CD4-positive, alpha-beta memory T cell (primary cell): ENCODE data around the gene ARMH3. TPM values are rescaled to one million over a fixed set of nuclear protein-coding genes. Genes with fewer than 3 reads are reported as not detected.

Experiments
- CTCF ChIA-PET: fragments of 350-600 bp; sonication (Branson Sonifier 250); formaldehyde crosslinking; loops from one replicate; lab custom pipeline; 2021; ENCODE audit warnings: inconsistent platforms; ENCODE audit not compliant: partially characterized antibody; lab: Charles Lee
- POLR2A ChIA-PET: fragments of 350-600 bp; sonication (Branson Sonifier 250); formaldehyde crosslinking; loops from one replicate; lab custom pipeline; 2021; ENCODE audit not compliant: partially characterized antibody; lab: Charles Lee
- DNase-seq, 5 donors: peaks; one replicate each; pipeline versions ENCODE4 v3.0.0 to v3.0.0-alpha.2; 2020 to 2022; ENCODE audit warnings: mixed read lengths in 1 of 5
- H3K27ac ChIP-seq: one replicate; pipeline ENCODE4 v1.7.0; 2013; ENCODE audit warnings: low read depth, low read length
- H3K27me3 ChIP-seq: 2 replicates; pipeline ENCODE4 v1.7.0; 2013; ENCODE audit warnings: mild to moderate bottlenecking, low read length, moderate library complexity; ENCODE audit not compliant: insufficient read depth
- H3K36me3 ChIP-seq: 2 replicates; pipeline ENCODE4 v1.7.0; 2013; ENCODE audit warnings: mild to moderate bottlenecking, low read length, moderate library complexity; ENCODE audit not compliant: insufficient read depth
- H3K4me1 ChIP-seq: 2 replicates; pipeline ENCODE4 v1.7.0; 2013; ENCODE audit warnings: mild to moderate bottlenecking, low read length, moderate library complexity; ENCODE audit not compliant: insufficient read depth
- H3K4me3 ChIP-seq, 2 donors: one replicate each; pipeline ENCODE4 v1.7.0; 2013; ENCODE audit warnings: low read length in 2 of 2, mild to moderate bottlenecking in 1 of 2
- H3K9me3 ChIP-seq, 2 donors: one replicate each; pipeline ENCODE4 v1.7.0; 2013; ENCODE audit warnings: low read length in 2 of 2, control low read depth in 1 of 2; ENCODE audit not compliant: control insufficient read depth in 1 of 2
- H3K27ac Mint-ChIP-seq, 7 donors: one replicate each; pipeline ENCODE4 v1.8.0; 2020 to 2021; ENCODE audit warnings: mixed read lengths in 7 of 7, mild to moderate bottlenecking in 6 of 7, inconsistent platforms in 3 of 7, moderate library complexity in 3 of 7
- H3K27me3 Mint-ChIP-seq, 2 donors: one replicate each; pipeline ENCODE4 v1.8.0; 2020 to 2021; ENCODE audit warnings: mixed read lengths in 2 of 2
- H3K36me3 Mint-ChIP-seq, 2 donors: one replicate each; pipeline ENCODE4 v1.8.0; 2020 to 2021; ENCODE audit warnings: mixed read lengths in 2 of 2, inconsistent platforms in 1 of 2, mild to moderate bottlenecking in 1 of 2
- H3K4me1 Mint-ChIP-seq, 4 donors: one replicate each; pipeline ENCODE4 v1.8.0; 2020 to 2021; ENCODE audit warnings: mixed read lengths in 4 of 4, mild to moderate bottlenecking in 1 of 4
- H3K4me3 Mint-ChIP-seq, 8 donors: one replicate each; pipeline ENCODE4 v1.8.0; 2020 to 2021; ENCODE audit warnings: mixed read lengths in 8 of 8, mild to moderate bottlenecking in 7 of 8, moderate library complexity in 6 of 8, inconsistent platforms in 3 of 8
- H3K9me3 Mint-ChIP-seq, 8 donors: one replicate each; pipeline ENCODE4 v1.8.0; 2020 to 2021; ENCODE audit warnings: mixed read lengths in 8 of 8, mild to moderate bottlenecking in 5 of 8, inconsistent platforms in 3 of 8, moderate library complexity in 1 of 8
- intact Hi-C: fragments of 100-400 bp; cut with micrococcal nuclease; formaldehyde crosslinking; loops from one replicate; pipeline ENCODE4 v1.15.1; 2023
- polyA plus RNA-seq, 2 donors: library from polyadenylated mRNA; unstranded; fragments of 300-500 nt; fragmentation: Illumina TruSeq; gene quantifications; one replicate each; pipeline ENCODE4 v1.2.3, GENCODE V29; 2021
- total RNA-seq, 2 experiments: library from RNA; stranded (reverse); gene quantifications; one replicate each; pipeline ENCODE4 v1.2.3, GENCODE V29; 2021

The ARMH3 gene
- total and polyA plus RNA-seq, 4 experiments from 2014 or later: 21.9 to 31.8 (median 30.0) TPM

GRCh38 chr10:101829561-101830315 lies 226.2 kb downstream of the ARMH3 start:
- no peaks in the 10 kb centered on the region for H3K27me3 ChIP-seq
- intact Hi-C loops: loop anchor here (1.0 to 5.0 kb wide), 4 partner anchors 11 to 566 kb away; partner anchors contain the start of genes ARMH3, NFKB2 and OGA
- POLR2A ChIA-PET: interaction anchor here (3.6 to 11.6 kb wide), 3 partner anchors 11 to 46 kb away, joined by 13 to 204 read pairs (median 29); partner anchors contain the start of genes NPM3 and OGA
- Mint-ChIP-seq H3K27me3 (peaks cover 2 to 7% of the 10 kb centered on the region in 2 donors), H3K9me3 (peaks cover 0 to 6% (median 0%) of the 10 kb centered on the region in 8 donors), H3K4me1 (peaks cover 41 to 73% (median 51%) of the 10 kb centered on the region in 4 donors), H3K36me3 (peaks cover 0 to 12% of the 10 kb centered on the region in 2 donors), H3K27ac (peak overlapping the region; percentile 98 to 100 (median 99)), H3K4me3 (peak overlapping the region; percentile 84 to 93 (median 88))
- peak overlapping the region; percentile 87 for H3K27ac ChIP-seq
- DNase-seq: peak; percentile 67 to 82 (median 72)
- H3K4me1 ChIP-seq: peaks cover 51% of the 10 kb centered on the region
- CTCF ChIA-PET: interaction anchor here (0.6 to 10.1 kb wide), 3 partner anchors 8 to 94 kb away, joined by 3 to 88 read pairs (median 60); partner anchors contain the start of genes KCNIP2 and OGA
- H3K36me3 ChIP-seq: no peaks in the 10 kb centered on the region
- no peaks in the 10 kb centered on the region for H3K9me3 ChIP-seq
- H3K4me3 ChIP-seq: peak overlapping the region; percentile 57 to 68

GRCh38 chr10:101828766-101829551 lies 227.0 kb downstream of the ARMH3 start:
- peak overlapping the region in 5 of 8 donors; percentile 6 to 56 (median 15) for H3K4me3 Mint-ChIP-seq
- DNase-seq: no peak
- peak overlapping the region; percentile 6 for H3K27ac ChIP-seq

GRCh38 chr10:101827919-101828600 lies 227.9 kb downstream of the ARMH3 start:
- Histone ChIP-seq H3K4me1 (peaks cover 35% of the 10 kb centered on the region), H3K9me3 (no peaks in the 10 kb centered on the region), H3K27ac (no peak overlapping the region), H3K4me3 (no peak overlapping the region), H3K36me3 (no peaks in the 10 kb centered on the region), H3K27me3 (no peaks in the 10 kb centered on the region)
- ChIA-PET CTCF (interaction anchor here (0.5 to 7.6 kb wide), 5 partner anchors 8 to 47 kb away, joined by 3 to 60 read pairs (median 6); partner anchors contain the start of genes KCNIP2 and OGA), POLR2A (interaction anchor here (3.6 to 11.6 kb wide), 3 partner anchors 10 to 44 kb away, joined by 13 to 204 read pairs (median 29); partner anchors contain the start of genes NPM3 and OGA)
- Mint-ChIP-seq H3K4me1 (peaks cover 26 to 56% (median 35%) of the 10 kb centered on the region in 4 donors), H3K27ac (peak overlapping the region in 6 of 7 donors; percentile 34 to 98 (median 70)), H3K36me3 (peaks cover 0 to 12% of the 10 kb centered on the region in 2 donors), H3K27me3 (peaks cover 2 to 7% of the 10 kb centered on the region in 2 donors), H3K4me3 (peak overlapping the region in 4 of 8 donors; percentile 3 to 56 (median 35)), H3K9me3 (peaks cover 0 to 6% (median 0%) of the 10 kb centered on the region in 8 donors)
- DNase-seq: no peak
- intact Hi-C loops: no loop called here

More at GRCh38 chr10:101828766-101829551, 227.0 kb downstream of the ARMH3 start:
- Mint-ChIP-seq H3K36me3 (peaks cover 0 to 12% of the 10 kb centered on the region in 2 donors), H3K9me3 (peaks cover 0 to 6% (median 0%) of the 10 kb centered on the region in 8 donors), H3K4me1 (peaks cover 34 to 65% (median 44%) of the 10 kb centered on the region in 4 donors), H3K27me3 (peaks cover 2 to 7% of the 10 kb centered on the region in 2 donors), H3K27ac (peak overlapping the region in 6 of 7 donors; percentile 29 to 98 (median 50))
- Histone ChIP-seq H3K4me1 (peaks cover 44% of the 10 kb centered on the region), H3K4me3 (no peak overlapping the region), H3K27me3 (no peaks in the 10 kb centered on the region), H3K9me3 (no peaks in the 10 kb centered on the region), H3K36me3 (no peaks in the 10 kb centered on the region)
- intact Hi-C loops: no loop called here
- POLR2A ChIA-PET: interaction anchor here (3.6 to 11.6 kb wide), 3 partner anchors 10 to 45 kb away, joined by 13 to 204 read pairs (median 29); partner anchors contain the start of genes NPM3 and OGA
- CTCF ChIA-PET: interaction anchor here (7.6 to 10.1 kb wide), 2 partner anchors 7 to 13 kb away, joined by 60 to 88 read pairs; partner anchors contain the start of genes KCNIP2 and OGA

- peaks cover 23% of the 10 kb centered on the region for H3K4me1 ChIP-seq
- ChIA-PET POLR2A (interaction anchor here (0.5 to 11.6 kb wide), 2 partner anchors 8 to 21 kb away, joined by 3 to 204 read pairs; partner anchors contain the start of gene OGA), CTCF (interaction anchor here (1.1 to 7.6 kb wide), 3 partner anchors 9 to 46 kb away, joined by 4 to 60 read pairs (median 6); partner anchors contain the start of gene KCNIP2)
- DNase-seq: no peak
- H3K27me3 ChIP-seq: no peaks in the 10 kb centered on the region
- no peaks in the 10 kb centered on the region for H3K9me3 ChIP-seq
- H3K36me3 ChIP-seq: no peaks in the 10 kb centered on the region
- H3K4me3 Mint-ChIP-seq: peak overlapping the region in 2 of 8 donors; percentile 5 to 6
- H3K4me1 Mint-ChIP-seq: peaks cover 21 to 47% (median 27%) of the 10 kb centered on the region in 4 donors
- H3K36me3 Mint-ChIP-seq: peaks cover 0 to 12% of the 10 kb centered on the region in 2 donors
- H3K27ac ChIP-seq: no peak overlapping the region
- peaks cover 0 to 6% (median 0%) of the 10 kb centered on the region in 8 donors for H3K9me3 Mint-ChIP-seq
- no peak overlapping the region for H3K4me3 ChIP-seq
- intact Hi-C loops: no loop called here
- peak overlapping the region in 6 of 7 donors; percentile 15 to 98 (median 49) for H3K27ac Mint-ChIP-seq
- H3K27me3 Mint-ChIP-seq: peaks cover 2 to 7% of the 10 kb centered on the region in 2 donors
Measured at GRCh38 chr10:101826852-101827434, 229.0 kb downstream of the ARMH3 start.

GRCh38 chr10:101824736-101825135 lies 231.2 kb downstream of the ARMH3 start:
- Mint-ChIP-seq H3K27ac (peak overlapping the region in 1 of 7 donors; percentile 21), H3K4me1 (peaks cover 10 to 35% (median 18%) of the 10 kb centered on the region in 4 donors), H3K27me3 (no peaks in the 10 kb centered on the region), H3K36me3 (peaks cover 0 to under 1% of the 10 kb centered on the region in 2 donors), H3K4me3 (no peak overlapping the region), H3K9me3 (no peaks in the 10 kb centered on the region)
- Histone ChIP-seq H3K27me3 (no peaks in the 10 kb centered on the region), H3K27ac (no peak overlapping the region), H3K4me1 (peaks cover 20% of the 10 kb centered on the region), H3K36me3 (no peaks in the 10 kb centered on the region), H3K4me3 (no peak overlapping the region), H3K9me3 (no peaks in the 10 kb centered on the region)
- intact Hi-C loops: no loop called here
- DNase-seq: no peak
- ChIA-PET POLR2A (no interaction called here), CTCF (interaction anchor here (1.4 to 8.4 kb wide), 3 partner anchors 9 to 19 kb away, joined by 3 to 88 read pairs (median 5); partner anchors contain the start of gene KCNIP2)
